B cell (primary cell): Measurements from ENCODE around the gene DENND5B.
"Not testable (repeated sequence)": the region's sequence is repeated elsewhere in the genome, so short reads cannot be mapped to it uniquely, and the experiment has no call there.

Experiments
- EZH2 ChIP-seq: IDR thresholded peaks from 2 replicates; pipeline ENCODE4 v1.6.1; 2012; ENCODE audit warnings: borderline replicate concordance, low read depth, mild to moderate bottlenecking, moderate library complexity, low read length; ENCODE audit not compliant: insufficient read depth, poor library complexity, severe bottlenecking
- TF ChIP-seq, protein P1 (sequence below): fragments of 200-600 bp; IDR thresholded peaks from one replicate; pipeline ENCODE4 v1.8.0; 2022; ENCODE audit warnings: antibody characterized with exemption, mild to moderate bottlenecking

DNA sequence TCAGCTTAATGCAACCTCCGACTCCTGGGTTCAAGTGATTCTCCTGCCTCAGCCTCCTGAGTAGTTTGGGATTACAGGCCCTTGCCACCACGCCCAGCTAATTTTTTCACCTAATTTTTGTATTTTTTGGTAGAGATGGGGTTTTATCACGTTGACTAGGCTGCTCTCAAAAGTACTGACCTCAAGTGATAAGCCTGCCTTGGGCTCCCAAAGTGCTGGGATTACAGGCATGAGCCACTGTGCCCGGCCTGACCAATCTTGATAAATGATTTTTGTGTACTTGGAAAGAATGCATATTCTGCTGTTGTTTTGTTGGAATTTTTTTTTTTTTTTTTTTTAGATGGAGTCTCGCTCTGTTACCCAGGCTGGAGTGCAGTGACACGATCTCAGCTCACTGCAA, 215.5 kb downstream of the DENND5B start:
- TF ChIP-seq, protein P1, sequence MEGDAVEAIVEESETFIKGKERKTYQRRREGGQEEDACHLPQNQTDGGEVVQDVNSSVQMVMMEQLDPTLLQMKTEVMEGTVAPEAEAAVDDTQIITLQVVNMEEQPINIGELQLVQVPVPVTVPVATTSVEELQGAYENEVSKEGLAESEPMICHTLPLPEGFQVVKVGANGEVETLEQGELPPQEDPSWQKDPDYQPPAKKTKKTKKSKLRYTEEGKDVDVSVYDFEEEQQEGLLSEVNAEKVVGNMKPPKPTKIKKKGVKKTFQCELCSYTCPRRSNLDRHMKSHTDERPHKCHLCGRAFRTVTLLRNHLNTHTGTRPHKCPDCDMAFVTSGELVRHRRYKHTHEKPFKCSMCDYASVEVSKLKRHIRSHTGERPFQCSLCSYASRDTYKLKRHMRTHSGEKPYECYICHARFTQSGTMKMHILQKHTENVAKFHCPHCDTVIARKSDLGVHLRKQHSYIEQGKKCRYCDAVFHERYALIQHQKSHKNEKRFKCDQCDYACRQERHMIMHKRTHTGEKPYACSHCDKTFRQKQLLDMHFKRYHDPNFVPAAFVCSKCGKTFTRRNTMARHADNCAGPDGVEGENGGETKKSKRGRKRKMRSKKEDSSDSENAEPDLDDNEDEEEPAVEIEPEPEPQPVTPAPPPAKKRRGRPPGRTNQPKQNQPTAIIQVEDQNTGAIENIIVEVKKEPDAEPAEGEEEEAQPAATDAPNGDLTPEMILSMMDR: not testable (repeated sequence)
- not testable (repeated sequence) for TF ChIP-seq EZH2
